CD4-positive, alpha-beta T cell treated with Interleukin-21 for 1 hour (primary cell): ENCODE results near the gene ADGRD1.

Source experiments
- DNase-seq: peaks from one replicate; pipeline ENCODE4 v3.0.0-alpha.2; 2020

ADGRD1 gene

DNA sequence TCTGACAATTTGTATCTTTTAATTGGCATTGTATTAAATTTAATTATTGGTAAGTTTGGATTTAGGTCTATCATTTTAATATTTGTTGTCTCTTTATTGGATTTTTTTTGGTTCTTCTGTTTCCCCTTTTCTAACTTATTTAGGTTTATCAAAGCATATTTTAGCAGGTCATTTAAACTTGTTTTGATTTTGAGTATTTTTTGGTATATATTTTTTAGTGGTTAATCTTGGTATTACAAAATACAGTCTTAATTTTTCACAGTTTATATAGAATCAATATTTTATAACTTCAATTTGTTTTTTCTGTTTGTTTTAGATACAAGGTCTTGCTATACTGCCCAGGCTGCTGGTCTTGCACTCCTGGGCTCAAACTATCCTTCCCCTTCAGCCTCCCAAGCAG, 15.5 kb upstream of the ADGRD1 start:
- DNase-seq, result no peak

DNA sequence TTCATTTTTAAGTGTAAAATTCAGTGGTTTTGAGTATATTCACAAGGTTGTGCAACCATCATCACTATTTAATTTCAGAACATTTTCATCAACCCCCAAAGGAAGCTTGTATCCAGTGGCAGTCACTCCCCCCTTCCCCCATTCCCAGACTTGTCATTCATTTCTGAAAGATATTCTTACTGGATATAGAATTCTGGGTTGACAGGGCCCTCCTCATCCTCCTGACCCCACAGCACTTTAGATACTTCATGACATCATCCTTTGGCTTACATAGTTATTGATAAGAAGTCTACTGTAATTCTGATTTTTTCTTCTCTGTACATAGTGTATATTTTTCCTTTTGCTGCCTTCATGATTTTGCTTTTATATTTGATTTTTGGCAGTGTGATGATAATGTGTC, 8.8 kb upstream of the ADGRD1 start:
- DNase-seq, result no peak

DNA sequence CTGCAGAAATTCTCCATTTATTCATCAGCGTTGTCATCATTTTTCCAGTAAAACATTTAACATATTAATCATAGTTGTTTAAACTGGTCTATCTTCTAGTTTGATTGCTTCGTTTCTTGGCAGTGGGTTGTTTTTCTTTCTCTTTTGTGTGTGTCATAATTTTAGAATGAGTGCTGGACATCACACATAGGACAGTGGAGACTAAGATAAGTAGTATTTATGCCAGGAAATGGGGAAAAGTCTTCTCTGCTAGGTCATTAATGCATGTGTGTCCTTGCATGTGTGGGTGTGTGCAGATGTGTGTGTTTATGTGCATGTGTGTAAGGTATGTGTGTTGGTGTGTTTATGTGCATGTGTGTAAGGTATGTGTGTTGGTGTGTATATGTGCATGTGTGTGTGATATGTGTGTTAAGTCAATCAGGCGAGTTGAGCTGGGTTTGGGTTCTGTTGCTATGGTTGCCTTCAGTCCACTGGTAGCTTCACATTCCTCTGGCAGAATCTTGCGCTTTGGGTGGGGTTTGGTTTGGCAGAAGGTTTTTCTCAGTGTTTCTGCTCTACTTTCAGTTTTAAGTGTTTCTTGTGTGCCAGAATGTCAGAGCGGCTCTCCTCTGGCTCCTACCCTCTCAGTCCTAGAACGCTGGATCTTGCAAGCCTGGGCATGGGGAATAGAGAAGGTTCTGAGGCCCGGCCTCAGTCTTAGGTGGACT, 7.8 kb upstream of the ADGRD1 start:
- no peak for DNase-seq

- no peak for DNase-seq
These were observed 6.6 kb upstream of the ADGRD1 start for GRCh38 chr12:130947028-130947613.

DNA sequence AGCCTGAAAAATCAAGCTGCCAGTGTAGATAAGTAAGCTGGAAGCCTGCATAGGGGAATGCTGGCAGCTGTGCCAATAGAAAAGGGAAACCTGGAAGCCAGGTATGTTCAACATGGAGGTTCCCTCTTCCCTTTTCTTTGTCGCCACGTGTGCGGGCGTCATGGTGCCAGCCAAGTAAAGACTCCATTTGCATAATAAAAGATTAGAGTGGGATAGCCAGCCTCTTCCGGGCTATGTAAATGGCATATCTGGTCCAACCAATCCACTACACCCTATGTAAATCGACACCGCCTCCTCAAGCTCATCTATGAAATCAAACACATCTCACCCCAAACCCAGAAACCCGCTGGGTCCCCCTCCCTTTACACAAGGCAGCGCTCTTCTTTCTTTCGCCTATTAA, 5.6 kb upstream of the ADGRD1 start:
- DNase-seq, result no peak

DNA sequence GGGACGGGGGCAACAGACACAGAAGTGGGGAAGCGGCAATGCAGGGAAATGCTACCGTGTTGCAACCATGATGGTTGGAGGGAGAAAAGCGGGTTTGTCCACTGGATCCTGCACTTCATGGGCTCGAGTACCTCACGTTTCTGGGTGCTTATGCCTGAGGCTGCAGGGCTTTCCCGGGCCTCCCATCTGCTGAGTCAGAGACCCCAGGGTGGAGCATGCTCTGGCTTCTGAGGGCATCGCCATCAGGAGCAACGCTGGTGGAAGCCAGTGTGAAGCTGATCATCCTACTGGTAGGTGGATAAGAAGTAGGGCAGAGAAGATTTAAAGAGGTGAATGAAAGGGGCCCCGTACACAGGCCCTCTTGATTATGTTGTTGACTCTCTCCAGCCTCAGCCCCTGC, 5.0 kb upstream of the ADGRD1 start:
- DNase-seq, result no peak

- no peak for DNase-seq
These were observed 3.9 kb upstream of the ADGRD1 start for GRCh38 chr12:130949806-130950205.

- no peak for DNase-seq
These were observed 2.1 kb upstream of the ADGRD1 start for GRCh38 chr12:130951636-130952035.

- no peak for DNase-seq
These were observed 1.3 kb upstream of the ADGRD1 start for GRCh38 chr12:130952171-130952954.

GRCh38 chr12:130954544-130954831, 781 bp downstream of the ADGRD1 start:
- no peak for DNase-seq

DNA sequence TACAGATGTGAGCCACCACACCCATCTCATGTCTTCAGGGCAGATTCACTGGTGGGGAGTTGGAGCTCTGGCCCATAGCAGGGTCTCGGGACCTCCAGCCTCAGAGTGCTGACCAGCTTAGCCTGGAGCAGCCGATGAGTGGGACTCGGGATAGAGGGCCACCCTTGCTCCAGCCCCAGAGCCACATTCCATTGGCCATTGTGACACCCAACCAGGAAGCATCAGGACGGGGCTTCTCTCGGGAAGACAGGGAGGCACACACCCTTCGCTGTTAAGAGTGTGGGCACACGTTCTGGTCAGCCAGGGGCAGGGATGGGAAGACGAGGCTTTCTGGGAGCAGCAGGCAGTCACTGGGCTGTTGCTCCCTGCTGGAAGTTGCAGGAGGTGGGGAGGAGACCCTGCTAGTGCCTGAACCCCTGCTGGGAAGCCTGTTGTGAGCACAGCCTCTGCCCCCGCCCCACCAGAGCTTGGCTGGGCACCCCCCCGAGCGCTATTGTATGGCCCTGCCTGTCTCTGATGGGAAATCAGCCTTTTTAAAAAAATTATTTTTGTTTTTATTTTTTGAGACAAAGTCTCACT, 1.6 kb downstream of the ADGRD1 start:
- DNase-seq, result no peak

- DNase-seq, result no peak
These were observed 2.3 kb downstream of the ADGRD1 start for GRCh38 chr12:130956009-130956408.

DNA sequence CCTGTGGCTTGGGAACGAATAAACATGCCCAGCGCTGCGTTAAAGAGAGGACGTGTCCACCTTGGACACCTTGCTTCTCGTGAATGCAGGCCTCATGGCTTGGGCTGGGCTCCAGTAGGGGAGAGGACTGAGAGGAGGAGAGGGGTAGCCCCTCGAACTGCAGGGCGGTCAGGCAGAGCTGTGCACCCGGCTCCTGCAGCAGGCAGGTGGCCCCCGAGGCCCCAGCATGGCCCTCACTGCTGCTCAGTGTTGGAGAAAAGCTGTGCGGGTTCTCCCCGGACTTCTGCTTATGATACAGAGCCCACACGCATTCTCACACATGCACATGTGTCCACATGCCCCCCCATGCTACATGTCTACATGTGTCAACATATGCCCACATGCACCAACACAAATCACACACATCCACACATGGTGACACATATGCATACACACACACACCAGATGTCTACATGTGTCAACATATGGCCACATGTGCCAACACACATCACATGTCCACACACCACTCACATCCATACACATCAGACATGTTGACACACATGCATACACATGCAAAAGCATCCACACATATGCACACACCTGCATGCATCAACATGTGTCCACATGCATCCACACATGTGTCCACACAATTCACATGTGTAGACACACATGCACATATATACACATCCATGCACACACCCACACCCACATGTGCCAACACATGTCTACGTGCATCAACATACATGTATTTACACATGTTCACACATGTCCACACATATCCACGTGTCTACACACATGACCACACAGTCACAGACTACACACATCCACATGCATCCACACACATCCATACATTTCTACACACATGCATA, 3.0 kb downstream of the ADGRD1 start:
- no peak for DNase-seq

DNA sequence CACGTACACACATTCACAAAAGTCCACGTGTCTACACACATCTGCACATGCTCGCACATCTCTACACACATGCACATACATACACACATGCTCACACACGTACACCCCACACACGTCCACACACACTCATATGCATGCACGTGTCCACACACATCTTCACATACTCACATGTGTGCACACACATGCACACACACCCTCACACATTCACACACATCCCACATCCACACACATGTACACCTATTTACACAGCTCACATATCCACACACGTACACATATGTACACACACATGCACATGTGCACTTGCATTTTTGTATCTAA, 3.6 kb downstream of the ADGRD1 start:
- no peak for DNase-seq

- DNase-seq, result no peak
These were observed 4.9 kb downstream of the ADGRD1 start for GRCh38 chr12:130958557-130959140.

DNA sequence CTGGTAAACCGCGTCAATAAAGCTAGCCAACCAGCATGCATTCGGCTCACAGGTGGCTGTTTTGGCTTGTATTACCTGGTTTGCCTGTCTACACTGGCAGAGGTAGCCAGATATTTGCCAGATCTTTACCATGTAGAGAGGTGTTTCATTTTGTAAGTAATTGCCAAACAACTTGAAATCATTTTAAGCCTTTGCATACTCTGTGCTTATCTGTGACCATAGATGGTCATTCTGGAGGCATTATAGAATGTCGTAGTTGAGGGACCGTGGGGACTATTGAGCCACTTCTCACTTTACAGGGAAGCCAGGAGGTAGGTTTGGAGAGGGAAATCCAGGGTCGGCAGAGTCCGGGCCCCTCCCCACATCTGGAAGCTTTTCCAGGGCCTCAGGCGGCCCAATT, 5.9 kb downstream of the ADGRD1 start:
- no peak for DNase-seq

- no peak for DNase-seq
These were observed 6.4 kb downstream of the ADGRD1 start for GRCh38 chr12:130960058-130960457.

GRCh38 chr12:130960787-130961186, 7.1 kb downstream of the ADGRD1 start:
- no peak for DNase-seq

GRCh38 chr12:130961921-130962451, 8.3 kb downstream of the ADGRD1 start:
- no peak for DNase-seq

- DNase-seq, result no peak
These were observed 11.5 kb downstream of the ADGRD1 start for GRCh38 chr12:130965214-130965613.

DNA sequence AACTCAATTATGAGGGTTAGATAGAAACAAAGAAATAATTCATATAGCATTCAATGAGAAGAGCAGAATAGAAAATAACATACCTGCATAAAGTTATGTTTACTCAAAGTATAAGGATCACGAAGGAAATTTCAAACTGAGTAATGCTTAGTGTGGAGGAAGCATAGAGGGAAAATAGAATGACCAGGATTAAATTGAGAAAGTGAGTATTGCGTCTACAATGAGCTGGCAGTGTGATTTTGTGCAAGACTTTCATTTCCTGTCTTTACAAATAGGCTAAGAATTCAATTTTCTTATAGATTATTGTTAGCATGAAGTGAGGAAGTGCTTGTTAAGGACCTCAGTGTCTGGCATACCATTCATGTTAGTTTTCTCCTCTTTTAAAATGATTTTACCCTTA, 12.0 kb downstream of the ADGRD1 start:
- DNase-seq, result no peak

DNA sequence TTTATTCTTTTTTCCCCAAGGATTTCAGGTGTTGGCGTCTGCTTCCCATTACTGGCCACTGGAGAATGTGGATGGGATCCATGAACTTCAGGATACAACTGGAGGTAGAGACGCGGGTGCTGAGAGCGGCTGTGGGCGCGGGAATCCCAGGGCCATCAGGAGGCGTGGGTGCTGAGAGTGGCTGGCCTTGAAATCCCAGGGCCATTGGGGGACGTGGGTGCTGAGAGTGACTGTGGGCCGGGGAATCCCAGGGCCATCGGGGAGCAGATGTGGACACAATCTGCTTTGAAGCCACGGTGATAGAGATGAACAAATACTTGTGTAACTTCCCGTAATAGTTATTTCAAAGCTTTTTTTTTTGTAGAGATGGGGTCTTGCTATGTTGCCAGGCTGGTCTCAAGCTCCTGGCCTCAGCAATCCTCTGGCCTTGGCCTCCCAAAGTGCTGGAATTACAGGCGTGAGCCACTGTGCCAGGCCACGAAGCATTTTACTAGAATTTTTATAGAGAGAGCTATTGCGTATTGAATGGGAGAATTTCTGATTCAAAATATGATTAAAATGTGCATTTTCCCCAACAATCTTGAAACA, 12.8 kb downstream of the ADGRD1 start:
- no peak for DNase-seq
